BLaER1 (cell line): ENCODE data around the gene SNX27.
A peak's percentile ranks its signal among the peaks of the same experiment; 100 is the strongest.

Source experiments
- H3K27ac ChIP-seq: shearing (Covaris generic); formaldehyde crosslinking; 2 replicates; pipeline ENCODE4 v1.8.1; 2022
- H3K27me3 ChIP-seq: shearing (Covaris generic); formaldehyde crosslinking; 2 replicates; pipeline ENCODE4 v1.8.1; 2022
- H3K36me3 ChIP-seq: shearing (Covaris generic); formaldehyde crosslinking; 2 replicates; pipeline ENCODE4 v1.8.1; 2022
- H3K4me1 ChIP-seq: shearing (Covaris generic); formaldehyde crosslinking; 2 replicates; pipeline ENCODE4 v1.8.1; 2022
- H3K4me2 ChIP-seq: shearing (Covaris generic); formaldehyde crosslinking; 2 replicates; pipeline ENCODE4 v1.8.1; 2022
- H3K4me3 ChIP-seq: shearing (Covaris generic); formaldehyde crosslinking; 2 replicates; pipeline ENCODE4 v1.8.1; 2022
- H3K9ac ChIP-seq: shearing (Covaris generic); formaldehyde crosslinking; 2 replicates; pipeline ENCODE4 v1.8.1; 2022
- H3K9me3 ChIP-seq: shearing (Covaris generic); formaldehyde crosslinking; 2 replicates; pipeline ENCODE4 v1.8.1; 2022
- H4K20me1 ChIP-seq: shearing (Covaris generic); formaldehyde crosslinking; 2 replicates; pipeline ENCODE4 v1.8.1; 2022
- Cebpa-rat ChIP-seq: shearing (Covaris generic); IDR thresholded peaks from 2 replicates; pipeline ENCODE4 v1.8.1; 2022

SNX27 gene

DNA sequence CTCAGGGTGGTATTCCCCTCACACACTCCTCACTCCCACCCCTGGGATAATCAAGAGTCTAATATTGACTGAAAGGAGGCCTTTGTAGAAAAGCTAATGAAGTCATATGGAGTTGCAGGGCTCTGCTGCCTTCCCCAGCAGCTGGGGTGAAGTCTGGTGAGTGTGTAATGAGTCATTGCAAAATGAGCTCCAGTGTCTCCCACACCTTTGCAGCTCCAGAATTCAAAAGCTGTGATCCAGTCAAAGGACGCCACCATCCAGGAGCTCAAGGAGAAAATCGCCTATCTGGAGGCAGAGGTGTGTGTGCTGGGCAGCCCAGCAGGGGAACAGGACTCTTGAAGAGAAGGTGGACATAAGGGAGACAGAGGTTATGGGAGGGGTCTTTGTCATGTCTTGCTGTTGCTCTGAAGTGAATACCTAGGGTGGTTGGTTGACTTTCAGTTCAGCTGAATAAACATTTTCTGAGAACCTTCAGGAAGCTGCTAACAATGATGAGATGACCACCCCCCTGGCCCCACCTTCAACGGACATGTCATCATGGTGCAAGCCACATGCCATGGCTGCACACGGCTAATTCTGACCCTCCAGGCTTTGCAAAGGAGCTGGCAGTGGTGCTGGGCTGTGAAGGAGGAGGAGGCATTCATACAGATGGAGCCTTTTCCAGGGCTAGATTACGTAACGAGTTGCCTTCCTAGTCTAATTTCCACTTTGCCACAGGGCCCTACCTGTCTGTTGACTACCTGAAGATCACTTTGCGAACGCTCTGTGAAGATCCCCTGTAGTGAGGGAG, 32.2 kb upstream of the SNX27 start:
- no peak overlapping the region for H3K4me3 ChIP-seq
- TF ChIP-seq Cebpa-rat, result no peak

DNA sequence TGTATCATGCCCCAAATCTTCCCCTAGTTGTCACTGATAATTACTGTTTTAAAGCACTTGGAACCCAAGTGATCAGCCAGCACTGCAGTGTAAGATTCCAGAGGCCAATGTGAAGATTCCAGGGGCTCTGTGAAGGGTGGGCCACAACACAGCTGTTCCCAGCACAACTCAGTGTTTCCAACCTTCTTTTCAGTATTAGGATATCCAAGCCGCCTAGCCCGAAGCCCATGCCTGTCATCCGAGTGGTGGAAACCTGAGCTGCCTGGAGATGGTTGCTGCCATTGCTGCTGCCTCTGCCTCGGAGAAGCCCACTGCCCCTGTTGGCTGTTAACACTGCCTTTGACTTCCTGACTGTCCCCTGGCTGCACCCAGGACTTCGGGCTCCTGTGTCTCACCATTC, 30.4 kb upstream of the SNX27 start:
- Histone ChIP-seq H3K9me3 (no peaks in the 10 kb centered on the region), H3K4me2 (no peak overlapping the region), H3K27me3 (no peaks in the 10 kb centered on the region), H3K27ac (no peak overlapping the region), H3K4me3 (no peak overlapping the region), H3K9ac (no peak overlapping the region), H3K36me3 (no peaks in the 10 kb centered on the region), H4K20me1 (no peaks in the 10 kb centered on the region), H3K4me1 (peaks cover 9% of the 10 kb centered on the region; the same call in 1 of the 2 replicates)
- no peak for TF ChIP-seq Cebpa-rat

More for the DNA sequence above, 32.2 kb upstream of the SNX27 start:
- Histone ChIP-seq H3K27me3 (no peaks in the 10 kb centered on the region), H3K36me3 (no peaks in the 10 kb centered on the region), H3K27ac (no peak overlapping the region), H3K4me1 (no peaks in the 10 kb centered on the region), H3K9me3 (no peaks in the 10 kb centered on the region), H3K4me2 (no peak overlapping the region), H4K20me1 (no peaks in the 10 kb centered on the region), H3K9ac (no peak overlapping the region)

GRCh38 chr1:151581921-151582320, 29.9 kb upstream of the SNX27 start:
- Histone ChIP-seq H3K4me2 (no peak overlapping the region), H4K20me1 (no peaks in the 10 kb centered on the region), H3K27ac (no peak overlapping the region), H3K4me3 (no peak overlapping the region), H3K9ac (no peak overlapping the region), H3K27me3 (no peaks in the 10 kb centered on the region), H3K36me3 (no peaks in the 10 kb centered on the region), H3K9me3 (no peaks in the 10 kb centered on the region), H3K4me1 (peaks cover 9% of the 10 kb centered on the region; the same call in 1 of the 2 replicates)
- TF ChIP-seq Cebpa-rat, result no peak

DNA sequence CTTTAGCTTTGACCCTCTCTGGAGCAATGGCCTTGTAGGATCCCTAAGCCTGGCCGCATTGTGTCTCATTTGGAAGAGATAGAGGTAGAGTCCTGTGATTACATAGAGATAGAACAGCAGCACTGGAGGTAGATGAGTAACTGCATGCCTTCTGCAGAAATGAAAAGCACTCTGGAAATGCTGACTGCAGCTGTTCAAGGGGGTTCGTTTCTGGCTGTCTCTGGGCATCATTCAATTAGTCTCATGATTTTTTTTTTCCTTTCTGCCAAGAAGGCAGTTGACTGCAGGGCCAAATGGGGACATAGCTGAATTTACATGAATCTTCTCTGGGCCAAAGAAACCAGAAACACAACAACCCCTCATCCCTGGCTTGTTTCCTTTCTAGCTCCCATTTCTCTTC, 28.1 kb upstream of the SNX27 start:
- Histone ChIP-seq H3K27ac (no peak overlapping the region), H3K9me3 (no peaks in the 10 kb centered on the region), H3K4me3 (no peak overlapping the region), H4K20me1 (no peaks in the 10 kb centered on the region), H3K4me1 (peaks cover 9% of the 10 kb centered on the region; the same call in 1 of the 2 replicates), H3K9ac (no peak overlapping the region), H3K36me3 (no peaks in the 10 kb centered on the region), H3K27me3 (no peaks in the 10 kb centered on the region), H3K4me2 (no peak overlapping the region)
- no peak for TF ChIP-seq Cebpa-rat

DNA sequence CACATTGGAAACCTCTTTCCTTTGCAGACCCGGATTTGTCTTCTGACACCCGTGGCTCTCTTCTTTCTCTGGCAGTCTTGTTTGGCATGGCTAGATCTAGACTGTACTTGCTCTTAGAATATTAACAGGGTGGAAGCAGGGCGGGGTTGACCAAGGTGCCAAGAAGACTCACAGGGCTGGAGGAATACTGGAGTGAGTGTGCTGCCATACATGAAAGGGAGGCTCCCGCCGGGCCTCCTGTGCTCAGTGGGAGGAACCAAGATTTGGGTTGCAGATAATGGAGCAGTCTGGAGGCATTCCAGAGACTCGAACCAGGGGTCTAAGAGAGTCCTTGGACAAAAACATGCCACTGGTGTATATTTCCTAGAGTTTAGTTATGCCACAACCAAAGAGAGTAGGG, 27.6 kb upstream of the SNX27 start:
- H3K9me3 ChIP-seq, result no peaks in the 10 kb centered on the region
- peaks cover 9% of the 10 kb centered on the region; the same call in 1 of the 2 replicates for H3K4me1 ChIP-seq
- H3K9ac ChIP-seq, result no peak overlapping the region
- H3K27ac ChIP-seq, result no peak overlapping the region
- H3K4me2 ChIP-seq, result no peak overlapping the region
- H3K4me3 ChIP-seq, result no peak overlapping the region
- no peaks in the 10 kb centered on the region for H4K20me1 ChIP-seq
- TF ChIP-seq Cebpa-rat, result no peak
- H3K36me3 ChIP-seq, result no peaks in the 10 kb centered on the region
- no peaks in the 10 kb centered on the region for H3K27me3 ChIP-seq

DNA sequence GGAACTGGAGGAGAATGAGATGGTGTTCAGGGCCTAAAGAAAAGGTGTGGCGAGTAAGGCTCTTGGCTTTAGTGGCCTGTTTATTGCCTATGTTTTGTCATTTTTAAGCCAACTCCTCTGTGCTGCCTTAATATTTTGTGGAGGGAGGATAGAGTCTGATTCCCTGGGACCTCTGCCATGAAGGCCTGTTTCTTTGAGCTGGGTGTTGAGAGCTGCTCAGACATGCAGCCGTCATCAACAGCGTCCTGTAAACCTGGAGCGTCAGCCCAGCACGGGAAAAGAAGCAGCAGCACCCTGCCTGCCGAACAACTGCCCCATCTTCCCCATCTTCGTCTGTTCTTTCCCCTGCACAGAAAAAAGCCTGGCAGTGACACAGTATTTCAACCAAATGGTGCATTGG, 27.1 kb upstream of the SNX27 start:
- H4K20me1 ChIP-seq, result no peaks in the 10 kb centered on the region
- TF ChIP-seq Cebpa-rat, result no peak
- no peaks in the 10 kb centered on the region for H3K27me3 ChIP-seq
- H3K4me2 ChIP-seq, result no peak overlapping the region
- peaks cover 9% of the 10 kb centered on the region; the same call in 1 of the 2 replicates for H3K4me1 ChIP-seq
- no peak overlapping the region for H3K9ac ChIP-seq
- H3K36me3 ChIP-seq, result no peaks in the 10 kb centered on the region
- H3K27ac ChIP-seq, result no peak overlapping the region
- H3K9me3 ChIP-seq, result no peaks in the 10 kb centered on the region
- H3K4me3 ChIP-seq, result no peak overlapping the region

- Histone ChIP-seq H3K9me3 (peaks cover under 1% of the 10 kb centered on the region; the same call in 1 of the 2 replicates), H3K4me3 (no peak overlapping the region), H3K27me3 (no peaks in the 10 kb centered on the region), H3K4me1 (peaks cover 9% of the 10 kb centered on the region; the same call in 1 of the 2 replicates), H3K36me3 (no peaks in the 10 kb centered on the region), H3K9ac (no peak overlapping the region), H4K20me1 (no peaks in the 10 kb centered on the region), H3K27ac (no peak overlapping the region), H3K4me2 (no peak overlapping the region)
- no peak for TF ChIP-seq Cebpa-rat
These were observed 26.2 kb upstream of the SNX27 start for GRCh38 chr1:151585622-151586021.

DNA sequence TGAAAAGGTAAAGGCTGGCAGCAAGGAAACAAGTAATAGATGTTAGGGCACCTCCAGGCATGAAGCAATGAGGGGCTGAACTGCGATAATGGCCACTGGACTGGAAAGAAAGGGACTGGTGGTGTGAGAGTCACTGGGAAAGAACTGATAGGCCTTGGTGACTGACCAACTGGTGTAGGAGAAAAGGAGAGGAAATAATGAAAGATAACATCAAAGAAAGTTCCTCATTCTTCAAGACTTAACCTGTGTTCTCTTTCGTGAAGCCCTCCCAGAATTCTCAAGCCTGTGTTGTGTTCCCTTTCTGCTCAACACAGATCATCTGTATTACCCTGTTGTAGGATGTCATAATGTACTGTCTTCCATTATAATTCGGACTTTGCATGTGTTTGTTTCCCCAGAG, 20.9 kb upstream of the SNX27 start:
- no peak overlapping the region for H3K4me2 ChIP-seq
- peaks cover 21% of the 10 kb centered on the region for H3K4me1 ChIP-seq
- TF ChIP-seq Cebpa-rat, result no peak
- no peaks in the 10 kb centered on the region for H3K36me3 ChIP-seq
- no peaks in the 10 kb centered on the region for H3K27me3 ChIP-seq
- H3K9ac ChIP-seq, result no peak overlapping the region
- no peaks in the 10 kb centered on the region for H4K20me1 ChIP-seq
- no peak overlapping the region for H3K4me3 ChIP-seq
- peaks cover 8% of the 10 kb centered on the region for H3K9me3 ChIP-seq
- no peak overlapping the region for H3K27ac ChIP-seq

- Histone ChIP-seq H3K27me3 (no peaks in the 10 kb centered on the region), H3K4me1 (peaks cover 25% of the 10 kb centered on the region), H3K36me3 (no peaks in the 10 kb centered on the region), H3K4me2 (peak overlapping the region; percentile 75), H3K9me3 (peaks cover 8% of the 10 kb centered on the region), H3K4me3 (peak overlapping the region; percentile 61), H4K20me1 (no peaks in the 10 kb centered on the region), H3K27ac (0 out of 2 replicates have a peak overlapping the region, but pooled peaks have one; percentile 24), H3K9ac (peak overlapping the region; percentile 42; the same call in 1 of the 2 replicates)
- no peak for TF ChIP-seq Cebpa-rat
These were observed 18.1 kb upstream of the SNX27 start for GRCh38 chr1:151593730-151594129.

GRCh38 chr1:151594143-151594625, 17.7 kb upstream of the SNX27 start:
- Histone ChIP-seq H3K27ac (no peak overlapping the region), H3K27me3 (no peaks in the 10 kb centered on the region), H4K20me1 (no peaks in the 10 kb centered on the region), H3K36me3 (no peaks in the 10 kb centered on the region), H3K9me3 (peaks cover 8% of the 10 kb centered on the region), H3K4me2 (peak overlapping the region; percentile 75), H3K4me3 (peak overlapping the region; percentile 61), H3K9ac (0 out of 2 replicates have a peak overlapping the region, but pooled peaks have one; percentile 42), H3K4me1 (peaks cover 25% of the 10 kb centered on the region)
- no peak for TF ChIP-seq Cebpa-rat
